ENCODE data around the gene AFF1.
A peak's percentile ranks its signal among the peaks of the same experiment; 100 is the strongest.

The AFF1 gene

GRCh38 chr4:87087420-87087819, 152.6 kb downstream of the AFF1 start:
- DNase-seq = no peak

DNA sequence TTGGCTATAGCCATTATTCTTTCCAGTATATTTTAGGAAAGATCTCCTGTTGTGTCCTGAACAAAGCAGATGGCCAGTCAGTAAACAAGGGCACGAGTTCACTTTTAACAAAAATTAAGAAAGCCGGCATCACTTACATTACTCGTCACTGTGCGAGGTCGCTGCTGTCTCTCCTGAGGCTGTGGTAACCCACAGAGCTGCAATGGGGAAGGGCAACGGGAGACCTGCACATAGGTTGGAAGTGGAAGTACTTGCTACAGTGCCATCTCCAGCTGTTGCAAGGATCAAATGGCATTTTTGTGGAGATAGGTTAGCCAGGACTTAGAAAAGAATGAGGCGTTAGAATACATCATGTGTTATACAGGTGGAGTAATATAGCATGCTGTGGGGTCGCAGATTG, 153.4 kb downstream of the AFF1 start:
- no peak for DNase-seq

- no peak for DNase-seq
Observed at GRCh38 chr4:87089368-87089767, 154.6 kb downstream of the AFF1 start.

DNA sequence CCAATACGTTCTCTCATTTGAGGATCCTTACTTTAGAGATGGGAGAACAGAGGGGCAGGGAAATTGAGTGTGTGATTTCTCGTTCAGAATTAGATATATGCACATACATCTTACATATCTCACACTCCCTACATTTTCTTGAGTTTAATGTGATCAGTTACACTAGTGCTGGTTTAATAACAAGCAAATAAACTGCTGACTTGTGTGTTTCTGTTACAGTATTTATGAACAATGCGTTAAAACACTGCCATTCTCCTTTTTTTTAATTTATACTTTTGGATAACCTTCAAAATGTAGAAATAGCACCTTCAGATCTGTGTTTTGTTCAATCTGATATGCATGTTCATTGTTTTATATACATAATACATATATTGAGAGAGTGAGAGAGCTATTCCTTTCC, 155.5 kb downstream of the AFF1 start:
- no peak for DNase-seq

DNA sequence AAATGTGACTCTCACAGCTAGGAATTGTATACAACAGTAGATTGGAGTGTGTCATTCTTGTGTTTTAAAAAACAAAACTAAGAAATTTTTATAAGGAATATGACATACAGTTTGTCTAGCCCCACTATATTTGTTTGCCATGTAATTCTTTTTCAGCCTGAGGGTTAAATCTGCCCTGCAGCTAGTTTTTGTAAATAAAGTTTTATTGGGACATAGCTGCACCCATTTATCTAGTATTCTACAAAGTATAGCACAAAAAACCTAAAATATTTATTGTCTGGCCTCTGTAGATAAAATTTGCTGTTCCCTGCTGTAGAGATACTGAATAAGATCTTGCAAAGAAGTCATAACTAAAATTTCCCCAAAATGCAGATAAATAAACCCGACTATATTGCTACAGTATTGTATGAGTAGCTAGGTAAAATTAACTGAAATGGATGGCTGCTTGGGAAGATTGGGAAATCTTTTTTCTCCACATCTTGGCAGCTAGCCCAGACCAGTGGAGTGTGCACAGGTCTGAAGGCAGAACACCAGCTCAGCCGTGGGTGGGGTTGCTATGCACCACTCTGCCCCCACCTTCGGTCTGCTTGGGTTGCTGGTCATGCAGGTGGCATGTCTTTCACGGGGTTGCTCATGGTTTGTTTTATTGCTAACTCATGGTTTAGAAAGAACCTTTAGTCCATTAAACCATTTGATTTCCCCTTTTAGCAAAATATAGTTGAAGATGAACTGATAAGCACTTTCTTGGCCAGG, 157.8 kb downstream of the AFF1 start:
- peak; percentile 42 for DNase-seq

GRCh38 chr4:87093443-87094123, 158.8 kb downstream of the AFF1 start:
- peak; percentile 54 for DNase-seq

DNA sequence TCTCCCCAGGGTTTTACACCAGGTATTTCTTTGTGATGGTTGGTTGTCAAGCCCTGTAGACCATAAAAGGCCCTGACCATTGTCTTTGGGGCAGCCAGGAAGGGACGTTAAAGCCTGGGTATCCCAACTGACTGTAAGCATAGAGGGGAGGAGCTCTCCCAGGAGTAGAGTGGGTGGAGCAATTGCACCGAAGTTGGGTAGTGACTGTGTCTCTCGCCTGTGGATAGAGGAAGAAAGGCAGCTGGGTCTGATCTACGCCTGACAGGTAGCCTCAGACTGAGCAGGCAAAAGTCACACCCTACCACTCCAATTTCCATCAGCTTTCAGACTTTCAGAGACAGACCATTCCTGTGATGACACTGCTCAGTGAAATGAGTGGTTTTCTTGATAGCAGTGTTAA, 162.3 kb downstream of the AFF1 start:
- no peak for DNase-seq

DNA sequence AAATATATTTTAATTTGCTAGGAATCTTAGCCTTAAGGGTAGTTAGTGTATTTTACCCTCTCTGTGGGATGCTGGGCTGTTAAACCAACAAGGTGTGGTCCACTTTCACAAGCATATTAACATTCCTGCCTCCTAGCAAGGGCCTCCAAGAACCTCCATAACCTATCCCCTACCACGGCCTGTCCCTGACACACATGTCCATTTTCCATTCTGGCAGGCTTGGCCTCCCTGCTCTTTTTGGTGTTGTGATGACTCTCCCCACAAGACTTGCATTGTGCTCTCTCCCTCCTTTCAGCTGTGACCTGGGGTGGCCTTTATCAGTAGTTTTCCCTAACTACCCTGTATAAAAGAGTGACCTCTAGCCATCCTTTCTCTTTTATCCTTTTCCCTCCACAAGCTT, 165.4 kb downstream of the AFF1 start:
- DNase-seq = no peak

- DNase-seq = no peak
Observed at GRCh38 chr4:87101543-87102199, 166.9 kb downstream of the AFF1 start.

GRCh38 chr4:87103086-87103485, 168.3 kb downstream of the AFF1 start:
- DNase-seq = no peak

GRCh38 chr4:87103691-87104187, 168.9 kb downstream of the AFF1 start:
- DNase-seq = no peak

GRCh38 chr4:87105101-87105845, 170.5 kb downstream of the AFF1 start:
- no peak for DNase-seq

- DNase-seq = no peak
Observed at GRCh38 chr4:87108142-87108546, 173.3 kb downstream of the AFF1 start.

GRCh38 chr4:87109121-87109520, 174.3 kb downstream of the AFF1 start:
- no peak for DNase-seq

- DNase-seq = no peak
Observed at GRCh38 chr4:87109945-87110344, 175.1 kb downstream of the AFF1 start.

GRCh38 chr4:87112063-87112462, 177.3 kb downstream of the AFF1 start:
- DNase-seq = no peak

DNA sequence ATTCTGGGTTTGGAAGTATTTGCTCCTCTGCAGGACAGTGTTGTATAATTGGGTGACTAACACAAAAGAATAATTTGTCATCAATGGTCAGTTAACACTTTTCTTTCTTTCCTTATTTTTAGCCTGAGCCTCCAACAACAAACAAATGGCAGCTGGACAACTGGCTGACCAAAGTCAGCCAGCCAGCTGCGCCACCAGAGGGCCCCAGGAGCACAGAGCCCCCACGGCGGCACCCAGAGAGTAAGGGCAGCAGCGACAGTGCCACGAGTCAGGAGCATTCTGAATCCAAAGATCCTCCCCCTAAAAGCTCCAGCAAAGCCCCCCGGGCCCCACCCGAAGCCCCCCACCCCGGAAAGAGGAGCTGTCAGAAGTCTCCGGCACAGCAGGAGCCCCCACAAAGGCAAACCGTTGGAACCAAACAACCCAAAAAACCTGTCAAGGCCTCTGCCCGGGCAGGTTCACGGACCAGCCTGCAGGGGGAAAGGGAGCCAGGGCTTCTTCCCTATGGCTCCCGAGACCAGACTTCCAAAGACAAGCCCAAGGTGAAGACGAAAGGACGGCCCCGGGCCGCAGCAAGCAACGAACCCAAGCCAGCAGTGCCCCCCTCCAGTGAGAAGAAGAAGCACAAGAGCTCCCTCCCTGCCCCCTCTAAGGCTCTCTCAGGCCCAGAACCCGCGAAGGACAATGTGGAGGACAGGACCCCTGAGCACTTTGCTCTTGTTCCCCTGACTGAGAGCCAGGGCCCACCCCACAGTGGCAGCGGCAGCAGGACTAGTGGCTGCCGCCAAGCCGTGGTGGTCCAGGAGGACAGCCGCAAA, 179.6 kb downstream of the AFF1 start:
- DNase-seq = no peak

GRCh38 chr4:87116231-87116630, 181.4 kb downstream of the AFF1 start:
- no peak for DNase-seq

GRCh38 chr4:87117051-87117731, 182.4 kb downstream of the AFF1 start:
- DNase-seq = peak; percentile 55

DNA sequence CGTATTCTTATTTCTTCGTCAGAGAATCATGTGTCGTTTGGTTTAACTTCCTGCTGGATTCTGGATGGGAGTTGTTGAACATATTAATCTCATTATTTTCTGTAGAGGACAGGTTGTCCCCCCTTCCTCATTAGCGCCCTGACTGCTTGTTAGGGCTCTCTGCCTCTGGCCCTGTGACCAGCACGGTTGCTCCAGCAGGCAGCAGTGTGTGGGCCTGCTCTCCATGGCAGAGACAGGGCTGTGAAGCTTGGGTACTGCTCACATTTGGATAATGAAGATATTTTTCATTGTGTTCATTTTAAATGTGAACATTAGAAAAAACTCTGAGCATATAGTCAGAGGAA, 182.9 kb downstream of the AFF1 start:
- DNase-seq = peak; percentile 51

DNA sequence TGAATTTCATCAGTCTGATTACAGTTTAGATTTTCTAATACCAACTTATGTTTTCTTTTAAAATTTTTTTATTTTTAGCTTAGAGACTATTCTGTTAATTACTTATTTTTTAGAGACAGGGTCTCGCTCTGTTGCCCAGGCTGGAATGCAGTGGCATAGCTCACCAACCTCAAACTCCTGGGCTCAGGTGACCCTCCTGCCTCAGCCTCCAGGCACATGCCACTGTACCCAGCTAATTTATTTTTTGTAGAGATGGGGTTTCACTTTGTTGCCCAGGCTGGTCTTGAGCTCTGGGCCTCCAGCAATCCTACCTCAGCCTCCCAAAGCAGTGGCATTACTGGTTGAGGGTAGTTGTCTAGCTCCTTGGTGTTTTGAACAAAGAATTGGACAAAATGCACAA, 183.6 kb downstream of the AFF1 start:
- no peak for DNase-seq
